ENCODE data around the gene MRPS18B. TPM values are rescaled to one million over a fixed set of nuclear protein-coding genes. Genes with fewer than 3 reads are reported as not detected.

The MRPS18B gene
- 58.7 and 69.3 TPM in 2 replicates for polyA plus RNA-seq (2011; rRNA removed)
- polyA minus RNA-seq (2011; rRNA and poly(A)+ RNA removed): 32.8 and 53.6 TPM in 2 replicates

- CTCF ChIA-PET: interaction anchor here (0.6 to 2.0 kb wide), 5 partner anchors 18 to 146 kb away, joined by 3 to 6 read pairs (median 3); partner anchors contain the start of gene DHX16
- peak within 1 kb of the TSS; percentile 87 for H3K4me3 ChIP-seq (ENCODE audit: low read depth, low read length)
- H3K27me3 ChIP-seq (ENCODE audit: control insufficient read depth, insufficient read depth, low read length): no peaks in the 10 kb centered on the region
- H3K36me3 ChIP-seq (ENCODE audit: control insufficient read depth, insufficient read depth, low read length): peaks cover 12% of the 10 kb centered on the region
- DNase-seq (ENCODE audit: low read depth): peak; percentile 94
- POLR2A ChIA-PET: interaction anchor here (0.6 to 1.3 kb wide), 2 partner anchors 99 to 164 kb away, joined by 3 to 4 read pairs; partner anchors contain the start of gene MDC1
- TF ChIP-seq, protein P1, sequence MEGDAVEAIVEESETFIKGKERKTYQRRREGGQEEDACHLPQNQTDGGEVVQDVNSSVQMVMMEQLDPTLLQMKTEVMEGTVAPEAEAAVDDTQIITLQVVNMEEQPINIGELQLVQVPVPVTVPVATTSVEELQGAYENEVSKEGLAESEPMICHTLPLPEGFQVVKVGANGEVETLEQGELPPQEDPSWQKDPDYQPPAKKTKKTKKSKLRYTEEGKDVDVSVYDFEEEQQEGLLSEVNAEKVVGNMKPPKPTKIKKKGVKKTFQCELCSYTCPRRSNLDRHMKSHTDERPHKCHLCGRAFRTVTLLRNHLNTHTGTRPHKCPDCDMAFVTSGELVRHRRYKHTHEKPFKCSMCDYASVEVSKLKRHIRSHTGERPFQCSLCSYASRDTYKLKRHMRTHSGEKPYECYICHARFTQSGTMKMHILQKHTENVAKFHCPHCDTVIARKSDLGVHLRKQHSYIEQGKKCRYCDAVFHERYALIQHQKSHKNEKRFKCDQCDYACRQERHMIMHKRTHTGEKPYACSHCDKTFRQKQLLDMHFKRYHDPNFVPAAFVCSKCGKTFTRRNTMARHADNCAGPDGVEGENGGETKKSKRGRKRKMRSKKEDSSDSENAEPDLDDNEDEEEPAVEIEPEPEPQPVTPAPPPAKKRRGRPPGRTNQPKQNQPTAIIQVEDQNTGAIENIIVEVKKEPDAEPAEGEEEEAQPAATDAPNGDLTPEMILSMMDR (IDR thresholded peaks at IDR 0.05; ENCODE audit: insufficient read depth, low read depth, low read length): no peak
Measured at GRCh38 chr6:30617565-30618269, at the start of gene MRPS18B. MRPS18B (plus strand) TSS chr6:30617840; CDS start chr6:30617866, 26 bp downstream.

GRCh38 chr6:30568245-30568644, 49.4 kb upstream of the MRPS18B start:
- TF ChIP-seq, protein P1 (IDR thresholded peaks at IDR 0.05; ENCODE audit: insufficient read depth, low read depth, low read length): no peak
- H3K27me3 ChIP-seq (ENCODE audit: control insufficient read depth, insufficient read depth, low read length): no peaks in the 10 kb centered on the region
- DNase-seq (ENCODE audit: low read depth): no peak
- H3K36me3 ChIP-seq (ENCODE audit: control insufficient read depth, insufficient read depth, low read length): no peaks in the 10 kb centered on the region
- CTCF ChIA-PET: no interaction called here
- no peak overlapping the region for H3K4me3 ChIP-seq (ENCODE audit: low read depth, low read length)
- POLR2A ChIA-PET: no interaction called here

DNA sequence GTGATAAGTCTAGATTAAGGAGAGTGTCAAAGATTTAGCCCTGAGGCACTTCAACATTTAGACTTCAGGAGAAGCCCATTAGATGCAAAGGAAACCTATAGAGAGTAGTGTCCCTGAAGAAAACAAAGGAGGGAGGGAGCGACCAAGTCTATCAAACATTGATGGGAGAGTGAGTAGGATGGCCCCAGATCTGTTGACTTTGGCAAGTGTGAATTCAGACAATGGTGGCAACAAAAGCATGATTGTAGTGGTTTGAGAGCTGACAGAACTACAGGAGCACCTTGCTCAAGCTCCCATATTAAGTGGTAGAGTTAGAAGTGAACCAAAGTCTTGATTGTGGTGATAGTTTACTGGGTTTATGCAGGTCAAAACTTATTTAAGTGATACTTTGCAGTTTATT, 47.4 kb upstream of the MRPS18B start:
- Histone ChIP-seq H3K36me3 (ENCODE audit: control insufficient read depth, insufficient read depth, low read length) (no peaks in the 10 kb centered on the region), H3K4me3 (ENCODE audit: low read depth, low read length) (peak overlapping the region; percentile 85), H3K27me3 (ENCODE audit: control insufficient read depth, insufficient read depth, low read length) (no peaks in the 10 kb centered on the region)
- TF ChIP-seq, protein P1 (IDR thresholded peaks at IDR 0.05; ENCODE audit: insufficient read depth, low read depth, low read length): no peak
- DNase-seq (ENCODE audit: low read depth): no peak
- ChIA-PET POLR2A (no interaction called here), CTCF (interaction anchor here (0.7 to 1.8 kb wide), 7 partner anchors 11 to 88 kb away, joined by 3 to 6 read pairs (median 4); no protein-coding TSS in a partner anchor)

DNA sequence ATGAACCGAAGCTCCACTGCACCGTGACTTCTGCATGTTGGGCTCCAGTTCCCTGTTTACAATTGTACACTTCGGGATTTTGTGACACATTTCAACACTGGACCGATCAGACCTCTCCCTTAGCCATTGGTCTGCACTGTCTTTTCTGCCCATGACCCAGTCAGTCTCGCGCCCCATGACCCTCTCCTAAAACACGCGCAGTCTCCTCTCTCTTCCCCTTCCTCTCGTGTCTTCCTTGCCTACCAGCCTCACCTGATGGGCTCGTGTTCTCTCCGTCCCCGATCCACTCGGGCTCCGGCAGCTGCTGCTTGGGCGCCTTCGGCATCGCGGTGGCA, 46.9 kb upstream of the MRPS18B start:
- H3K36me3 ChIP-seq (ENCODE audit: control insufficient read depth, insufficient read depth, low read length): no peaks in the 10 kb centered on the region
- peak overlapping the region; percentile 85 for H3K4me3 ChIP-seq (ENCODE audit: low read depth, low read length)
- DNase-seq (ENCODE audit: low read depth): no peak
- ChIA-PET CTCF (interaction anchor here (0.6 to 1.8 kb wide), 8 partner anchors 12 to 89 kb away, joined by 3 to 6 read pairs (median 4); partner anchors contain the start of gene GNL1), POLR2A (interaction anchor here (1.0 kb wide), 2 partner anchors 13 to 44 kb away, joined by 3 to 13 read pairs; partner anchors contain the start of gene PRR3)
- TF ChIP-seq, protein P1 (IDR thresholded peaks at IDR 0.05; ENCODE audit: insufficient read depth, low read depth, low read length): no peak
- H3K27me3 ChIP-seq (ENCODE audit: control insufficient read depth, insufficient read depth, low read length): no peaks in the 10 kb centered on the region

DNA sequence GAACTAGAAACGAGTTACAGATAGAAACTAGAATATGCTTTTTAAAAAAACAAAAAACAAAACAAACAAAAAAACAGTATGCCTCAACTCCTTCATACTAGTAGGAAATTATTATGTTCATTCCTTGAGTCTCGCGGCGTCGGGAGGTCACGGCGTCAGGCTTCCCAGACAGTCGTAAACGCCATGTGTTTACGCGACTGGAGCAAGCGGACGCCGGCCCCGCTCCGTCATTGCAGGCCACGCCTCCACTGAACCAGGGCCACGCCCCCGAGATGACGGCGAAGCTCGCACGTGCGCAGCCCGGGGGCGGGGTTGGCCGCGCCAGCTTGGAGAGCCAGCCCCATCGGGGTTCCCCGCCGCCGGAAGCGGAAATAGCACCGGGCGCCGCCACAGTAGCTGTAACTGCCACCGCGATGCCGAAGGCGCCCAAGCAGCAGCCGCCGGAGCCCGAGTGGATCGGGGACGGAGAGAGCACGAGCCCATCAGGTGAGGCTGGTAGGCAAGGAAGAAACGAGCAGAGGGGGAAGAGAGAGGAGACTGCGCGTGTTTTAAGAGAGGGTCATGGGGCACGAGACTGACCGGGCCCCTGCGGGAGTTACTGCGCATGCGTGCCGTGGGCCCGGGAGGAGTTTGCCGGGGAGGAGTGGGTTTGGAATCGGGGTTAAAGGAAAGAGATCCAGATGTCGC, 46.4 kb upstream of the MRPS18B start, which contains the start of gene ABCF1:
Gene ABCF1, plus strand, starts transcription at position 368 of the 687 bp plus-strand sequence. Its CDS starts 46 bp downstream, at position 414.
- no peaks in the 10 kb centered on the region for H3K36me3 ChIP-seq (ENCODE audit: control insufficient read depth, insufficient read depth, low read length)
- ChIA-PET POLR2A (interaction anchor here (0.5 to 1.0 kb wide), 4 partner anchors 14 to 55 kb away, joined by 3 to 13 read pairs (median 6); partner anchors contain the start of gene PRR3), CTCF (interaction anchor here (0.6 to 1.8 kb wide), 7 partner anchors 12 to 39 kb away, joined by 3 to 6 read pairs (median 4); partner anchors contain the start of gene GNL1)
- peak within 1 kb of the TSS; percentile 85 for H3K4me3 ChIP-seq (ENCODE audit: low read depth, low read length)
- TF ChIP-seq, protein P1 (IDR thresholded peaks at IDR 0.05; ENCODE audit: insufficient read depth, low read depth, low read length): no peak
- no peaks in the 10 kb centered on the region for H3K27me3 ChIP-seq (ENCODE audit: control insufficient read depth, insufficient read depth, low read length)
- peak; percentile 83 for DNase-seq (ENCODE audit: low read depth)

Data from BJ (cell line).